HT1080 (cell line): Measurements from ENCODE around the gene ARHGEF3. TPM values are rescaled to one million over a fixed set of nuclear protein-coding genes. Genes with fewer than 3 reads are reported as not detected.
"Not testable (repeated sequence)": the region's sequence is repeated elsewhere in the genome, so short reads cannot be mapped to it uniquely, and the experiment has no call there.

Source experiments
- DNase-seq: peaks from one replicate; pipeline ENCODE4 v3.0.0-alpha.2; 2015; ENCODE audit warnings: low read depth
- total RNA-seq: library from RNA; depleted of rRNA; stranded (reverse); fragments of >200 nt; shearing (Covaris generic); gene quantifications from 2 replicates; pipeline ENCODE4 v1.2.3, GENCODE V29; 2014

ARHGEF3 gene
- total RNA-seq, 1 experiment from 2014 or later = 14.6 TPM

DNA sequence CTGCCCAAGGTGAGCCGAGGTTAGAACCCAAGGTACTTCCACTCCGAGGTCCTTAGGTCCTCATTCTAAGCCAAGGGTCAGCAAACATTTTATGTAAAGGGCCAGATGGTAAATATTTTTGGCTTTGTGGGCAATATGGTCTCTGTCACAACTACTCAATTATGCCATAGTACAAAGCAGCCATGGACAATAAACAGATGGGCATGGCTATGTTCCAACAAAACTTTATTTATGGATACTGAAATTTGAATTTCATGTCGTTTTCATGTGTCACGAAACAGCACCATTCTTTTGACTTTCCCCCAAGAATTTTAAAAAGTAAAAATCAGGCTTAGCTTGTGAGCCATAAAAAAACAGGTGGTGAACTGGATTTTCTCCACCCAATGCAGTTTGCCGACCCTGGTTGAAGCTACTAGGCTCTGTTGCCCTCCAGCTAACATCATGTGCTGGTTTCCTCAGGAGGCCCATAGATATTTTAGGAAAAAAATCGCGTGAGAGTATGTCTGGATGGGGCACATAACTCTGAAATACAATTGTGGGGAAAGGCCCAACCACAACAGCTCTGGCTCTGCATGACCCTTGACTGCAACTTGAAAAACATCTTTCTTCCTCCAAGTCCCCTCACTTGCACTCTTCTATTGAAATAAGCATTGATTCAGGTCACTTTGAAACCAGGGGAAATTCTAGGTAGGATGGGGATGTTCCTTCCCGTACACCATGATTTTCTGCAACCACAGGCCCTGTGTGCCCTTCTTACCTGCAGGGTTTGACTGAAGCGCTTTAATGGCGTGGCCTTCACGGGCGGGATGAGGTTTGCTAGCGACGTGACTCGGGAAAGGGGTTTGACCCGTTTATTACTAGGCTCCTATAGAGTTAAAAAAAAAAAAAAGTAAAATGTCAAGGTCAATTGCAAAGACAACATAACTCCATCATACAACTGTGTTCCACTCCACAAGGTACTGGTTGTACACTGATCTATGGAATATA, 28.5 kb downstream of the ARHGEF3 start:
- no peak for DNase-seq

DNA sequence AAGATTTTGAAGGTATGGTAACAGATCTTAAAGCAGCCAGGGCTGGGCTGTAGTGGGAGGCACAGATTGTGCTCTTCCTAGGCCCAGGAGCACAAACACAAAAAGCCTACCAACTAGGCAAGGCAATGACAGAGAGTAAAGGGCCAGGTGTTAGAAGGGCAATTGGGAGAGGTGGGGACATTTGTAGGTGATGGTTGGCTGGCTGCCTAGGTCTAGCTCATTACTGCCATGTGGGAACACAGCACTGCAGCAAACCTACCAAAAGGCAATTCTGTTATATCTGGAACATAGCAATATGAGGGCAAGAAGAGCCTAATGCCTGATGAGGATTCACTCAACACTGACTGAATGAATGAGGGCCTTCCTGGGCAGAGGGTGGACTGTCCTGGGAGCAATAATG, 30.4 kb downstream of the ARHGEF3 start:
- no peak for DNase-seq

DNA sequence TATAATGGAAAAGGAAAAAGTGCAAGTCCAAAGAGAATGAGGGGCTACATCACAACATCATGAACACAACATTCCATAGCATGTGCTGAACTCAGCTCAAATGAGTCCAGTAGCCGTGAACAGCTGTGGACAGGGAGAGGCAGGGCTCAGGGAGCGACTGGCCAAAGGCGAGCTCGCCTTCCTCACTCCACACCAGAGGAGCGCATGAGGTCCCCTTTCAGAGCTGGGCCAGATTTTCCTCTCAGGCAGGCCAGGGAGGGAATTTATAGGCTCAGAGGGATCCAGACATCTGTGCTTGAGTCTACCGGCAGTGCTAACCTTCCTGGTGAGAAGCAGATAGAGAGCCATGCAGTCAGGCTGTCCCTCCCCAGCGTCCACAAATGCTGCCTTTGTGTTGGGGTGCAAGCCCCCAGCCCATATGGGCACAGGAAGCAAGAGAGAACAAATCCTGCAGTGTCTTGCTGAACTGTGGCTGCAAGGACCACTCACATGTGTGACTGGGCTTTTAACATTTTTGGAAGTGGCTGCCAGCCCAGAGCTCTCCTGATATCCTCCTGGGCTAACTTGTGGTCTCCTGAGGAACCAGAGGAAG, 32.5 kb downstream of the ARHGEF3 start:
- no peak for DNase-seq

DNA sequence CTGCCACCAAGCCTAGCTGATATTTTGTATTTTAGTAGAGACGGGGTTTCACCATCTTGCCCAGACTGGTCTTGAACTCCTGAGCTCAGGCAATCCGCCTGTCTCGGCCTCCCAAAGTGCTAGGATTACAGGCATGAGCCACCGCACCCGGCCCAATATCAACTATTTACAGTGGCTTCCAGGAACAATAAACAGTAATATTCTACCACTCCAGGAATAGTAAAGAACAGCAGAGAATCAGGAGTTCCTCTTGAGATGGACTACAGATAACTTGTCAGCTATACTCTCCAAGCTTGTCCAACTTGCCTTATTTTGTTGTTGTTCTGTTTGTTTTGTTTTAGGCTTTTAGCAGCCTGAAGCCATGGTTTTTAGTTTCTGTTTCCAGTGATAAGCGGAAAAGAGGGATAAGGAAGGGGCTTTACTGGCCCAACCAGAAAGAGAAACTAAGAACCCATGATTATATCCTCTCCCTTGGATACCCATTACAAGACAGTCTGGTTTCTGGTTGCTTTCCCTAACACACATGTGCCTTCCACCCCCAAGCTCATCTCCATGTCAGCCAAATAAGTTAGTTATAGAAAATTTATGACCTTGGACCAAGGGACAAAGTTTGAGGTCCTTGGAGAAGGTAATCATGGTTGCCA, 36.7 kb downstream of the ARHGEF3 start:
- DNase-seq = no peak

DNA sequence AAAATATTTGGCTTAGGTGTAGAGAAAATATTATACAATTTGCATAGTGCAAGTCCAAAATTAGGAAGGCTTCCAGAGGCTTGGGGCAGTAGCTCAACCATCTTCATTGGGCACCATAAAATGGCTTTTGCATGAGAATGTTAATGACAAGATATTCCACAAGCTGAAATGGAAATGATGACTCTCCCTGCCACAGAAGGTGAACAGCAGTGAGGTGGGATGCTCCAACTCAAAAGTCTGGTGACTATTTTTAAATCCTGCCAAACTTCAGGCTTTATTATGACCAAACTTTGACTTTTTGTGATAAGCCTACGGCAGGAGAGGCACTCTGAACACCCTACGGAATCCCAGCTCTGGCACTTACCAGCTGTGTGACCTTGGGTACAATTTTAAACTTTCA, 37.6 kb downstream of the ARHGEF3 start:
- DNase-seq = no peak

DNA sequence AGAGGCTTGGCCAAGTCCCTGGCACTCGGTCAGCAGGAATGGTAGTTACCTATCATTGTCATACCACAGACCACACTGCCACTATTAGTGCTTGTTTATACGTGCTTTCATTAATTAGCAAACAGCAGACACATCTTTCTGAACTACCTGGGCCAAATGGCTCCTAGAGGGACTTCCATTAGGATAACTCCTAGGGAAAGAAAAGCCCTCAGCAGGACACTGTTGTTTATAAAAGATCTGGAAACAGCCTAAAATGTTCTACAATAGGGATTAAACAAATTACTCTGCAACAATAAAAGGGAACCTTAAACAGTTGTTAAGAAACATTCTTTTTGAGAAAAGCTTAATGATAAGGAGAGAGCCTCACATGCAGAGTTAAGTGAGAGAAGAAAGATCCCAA, 38.5 kb downstream of the ARHGEF3 start:
- DNase-seq = no peak

DNA sequence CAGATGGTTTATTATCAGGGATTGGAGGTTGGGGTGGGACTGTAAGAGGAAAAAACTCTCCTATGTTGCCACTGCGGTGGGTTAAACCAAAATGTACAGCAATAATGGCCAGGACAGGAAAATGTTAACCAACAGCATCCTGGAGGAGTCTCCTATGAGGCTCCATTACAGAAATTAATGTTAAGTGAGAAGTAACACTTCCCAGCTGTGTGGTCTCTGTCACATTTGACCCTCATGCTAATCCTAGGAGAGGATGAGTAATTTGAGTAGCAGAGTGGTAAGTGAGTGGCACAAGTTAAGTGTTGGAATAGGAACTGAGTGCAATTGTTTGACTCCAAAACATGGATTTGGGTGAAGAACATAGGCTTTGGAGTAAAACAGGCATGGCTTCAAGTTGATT, 39.0 kb downstream of the ARHGEF3 start:
- DNase-seq = no peak

DNA sequence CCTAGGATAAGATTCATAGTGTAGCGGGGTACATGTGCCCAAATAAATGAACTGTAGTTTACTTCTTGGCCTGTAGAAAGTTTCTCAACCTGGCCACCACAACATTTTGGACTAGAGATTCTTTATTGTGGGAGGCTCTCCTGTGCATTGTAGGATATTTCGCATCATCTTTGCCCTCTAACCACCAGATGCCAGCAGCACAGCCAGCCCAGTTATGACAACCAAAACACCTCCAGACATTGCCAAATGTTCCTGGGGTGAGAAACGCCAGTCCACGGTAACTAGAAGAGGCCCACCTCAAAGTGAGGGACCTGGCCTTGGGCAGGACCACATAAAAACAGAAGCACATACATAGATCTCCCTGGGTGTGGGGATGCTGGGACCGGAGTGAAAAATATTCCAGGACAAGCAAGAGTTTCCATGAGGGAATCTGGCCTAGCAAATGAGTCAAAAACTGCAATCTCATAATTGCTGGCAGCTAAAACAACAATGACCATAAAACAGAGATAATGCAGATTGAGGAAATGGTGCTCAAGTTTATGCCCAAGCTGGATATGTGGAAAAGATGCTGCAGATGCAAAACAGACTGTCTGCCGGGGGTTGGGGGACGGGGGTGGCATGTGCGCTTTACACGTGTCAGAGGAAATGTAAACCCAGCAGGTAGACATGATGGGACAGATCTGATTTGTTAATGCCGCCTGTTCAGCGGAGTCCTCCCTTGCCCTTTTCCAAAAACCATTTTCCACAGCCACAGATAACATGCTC, 39.7 kb downstream of the ARHGEF3 start:
- DNase-seq = no peak

DNA sequence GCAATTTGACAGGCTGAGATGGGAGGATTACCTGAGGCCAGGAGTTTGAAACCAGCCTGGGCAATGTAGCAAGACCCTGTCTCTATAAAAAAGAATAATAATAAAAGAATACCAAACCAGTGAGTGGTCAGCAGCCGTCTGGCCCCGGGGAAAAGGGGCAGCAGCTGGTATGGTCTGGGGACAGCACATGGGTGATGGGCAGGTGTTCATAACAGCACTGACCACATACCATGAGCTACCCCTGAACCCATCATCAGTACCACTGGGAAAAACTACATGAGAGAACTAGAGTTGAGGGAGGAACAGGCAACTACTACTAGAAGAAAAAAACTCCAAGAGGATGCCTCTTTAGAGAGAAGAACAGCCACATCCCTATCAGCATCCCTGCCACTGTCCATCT, 40.7 kb downstream of the ARHGEF3 start:
- no peak for DNase-seq

DNA sequence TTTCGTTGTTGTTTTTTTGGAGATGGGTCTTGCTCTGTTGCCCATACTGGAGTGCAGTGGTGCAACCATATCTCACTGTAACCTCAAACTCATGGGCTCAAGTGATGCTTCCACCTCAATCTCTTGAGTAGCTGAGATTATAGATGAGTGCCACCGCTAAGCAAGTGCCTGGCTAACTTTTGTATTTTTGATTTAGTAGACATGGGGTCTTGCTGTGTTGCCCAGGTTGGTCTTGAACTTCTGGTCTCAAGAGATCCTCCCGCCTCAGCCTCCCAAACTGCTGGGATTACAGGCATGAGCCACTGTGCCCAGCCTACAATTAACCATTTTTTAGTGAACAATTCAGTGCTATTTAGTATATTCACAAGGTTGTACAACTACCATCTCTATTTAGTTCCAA, 42.2 kb downstream of the ARHGEF3 start:
- no peak for DNase-seq

DNA sequence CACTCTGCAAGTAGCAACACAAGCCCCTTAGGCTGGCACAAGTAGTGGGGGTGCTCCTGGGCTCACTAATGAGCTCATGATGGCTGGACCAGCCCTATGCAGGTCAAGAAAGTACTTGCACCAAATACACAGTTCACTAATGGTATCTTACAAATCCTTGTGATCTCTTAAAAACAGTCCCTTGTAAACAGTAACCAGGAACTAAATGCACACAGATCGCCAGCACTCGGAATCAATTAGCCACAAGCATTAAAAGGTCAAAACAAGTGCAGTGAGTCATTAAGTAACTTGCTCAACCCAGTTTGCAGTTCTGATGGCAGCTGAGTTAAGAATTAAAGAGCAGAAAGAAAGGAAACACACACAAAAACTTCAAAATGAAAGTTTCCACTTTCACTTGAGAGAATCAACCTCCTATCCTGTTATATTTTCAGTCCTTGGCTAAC, 43.2 kb downstream of the ARHGEF3 start:
- peak; percentile 74 for DNase-seq

DNA sequence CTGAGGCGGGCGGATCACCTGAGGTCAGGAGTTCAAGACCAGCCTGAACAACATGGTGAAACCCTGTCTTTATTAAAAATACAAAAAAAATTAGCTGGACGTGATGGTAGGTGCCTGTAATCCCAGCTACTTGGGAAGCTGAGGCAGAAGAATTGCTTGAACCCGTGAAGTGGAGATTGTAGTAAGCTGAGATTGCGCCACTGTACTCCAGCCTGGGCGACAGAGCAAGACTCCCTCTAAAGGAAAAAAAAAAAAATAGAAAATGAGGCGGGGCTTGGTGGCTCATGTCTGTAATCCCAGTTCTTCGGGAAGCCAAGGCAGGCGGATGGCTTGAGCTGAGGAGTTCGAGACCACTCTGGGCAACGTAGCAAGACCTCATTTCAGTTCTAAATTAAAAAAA, 43.7 kb downstream of the ARHGEF3 start:
- not testable (repeated sequence) for DNase-seq

DNA sequence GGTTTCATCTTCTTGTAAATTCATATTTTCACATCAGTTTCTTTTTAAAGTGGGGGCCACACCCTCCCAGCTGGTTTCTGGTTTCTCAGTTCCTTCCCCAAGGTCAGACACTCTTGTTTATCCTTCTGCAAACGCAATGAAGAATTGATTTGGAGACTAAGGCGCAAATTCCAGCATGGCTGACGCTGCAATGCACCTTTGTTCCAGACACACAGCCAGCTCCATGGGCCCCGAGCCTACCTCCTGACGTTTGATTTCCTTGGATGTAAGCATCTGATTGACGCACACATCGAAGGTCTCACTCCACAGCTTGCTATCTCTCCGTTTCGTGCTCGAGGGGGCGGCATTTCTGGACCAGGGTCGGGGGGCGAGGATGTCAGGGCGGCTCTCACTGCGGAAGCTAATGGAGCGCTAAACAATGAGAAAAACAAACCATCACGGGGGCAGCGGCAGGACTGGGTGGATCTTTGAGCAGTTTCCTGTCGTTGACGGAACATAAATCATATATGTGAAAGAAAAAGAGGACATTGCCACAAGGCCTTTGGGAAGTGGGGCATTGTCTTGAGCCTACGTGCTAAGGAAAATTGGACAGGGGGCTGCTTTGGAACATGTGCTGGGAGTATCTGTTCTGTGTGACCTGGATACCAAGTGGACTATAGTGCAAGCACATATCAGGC, 46.9 kb downstream of the ARHGEF3 start:
- no peak for DNase-seq

DNA sequence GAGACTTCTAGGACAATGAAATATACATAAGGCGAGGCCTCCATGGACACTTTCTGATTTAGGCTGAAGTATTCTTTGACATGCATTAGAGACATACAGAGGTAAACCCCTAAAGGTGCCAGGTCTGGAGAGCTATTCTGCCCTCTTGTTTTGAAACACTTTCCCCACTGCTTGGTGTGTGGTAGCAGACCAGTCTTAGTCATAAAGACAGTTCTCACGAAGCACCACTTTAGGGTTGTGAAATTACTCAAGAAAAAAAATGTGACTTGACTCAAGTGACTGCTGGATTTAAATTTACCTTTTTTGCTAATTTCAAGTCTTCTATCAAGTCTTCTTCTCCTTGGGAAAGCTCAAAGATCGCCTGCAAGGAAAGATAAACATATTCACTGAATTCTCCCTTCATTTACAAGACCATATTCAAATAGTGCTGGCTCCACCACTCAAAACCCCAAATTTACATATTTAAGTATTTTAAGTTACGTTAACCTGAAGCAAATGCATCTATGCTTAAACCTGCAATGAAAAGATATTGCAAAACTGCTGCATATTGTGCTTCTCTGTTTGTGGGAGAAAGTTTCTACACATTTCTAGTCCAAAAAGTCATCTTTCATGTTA, 48.4 kb downstream of the ARHGEF3 start:
- DNase-seq = no peak

DNA sequence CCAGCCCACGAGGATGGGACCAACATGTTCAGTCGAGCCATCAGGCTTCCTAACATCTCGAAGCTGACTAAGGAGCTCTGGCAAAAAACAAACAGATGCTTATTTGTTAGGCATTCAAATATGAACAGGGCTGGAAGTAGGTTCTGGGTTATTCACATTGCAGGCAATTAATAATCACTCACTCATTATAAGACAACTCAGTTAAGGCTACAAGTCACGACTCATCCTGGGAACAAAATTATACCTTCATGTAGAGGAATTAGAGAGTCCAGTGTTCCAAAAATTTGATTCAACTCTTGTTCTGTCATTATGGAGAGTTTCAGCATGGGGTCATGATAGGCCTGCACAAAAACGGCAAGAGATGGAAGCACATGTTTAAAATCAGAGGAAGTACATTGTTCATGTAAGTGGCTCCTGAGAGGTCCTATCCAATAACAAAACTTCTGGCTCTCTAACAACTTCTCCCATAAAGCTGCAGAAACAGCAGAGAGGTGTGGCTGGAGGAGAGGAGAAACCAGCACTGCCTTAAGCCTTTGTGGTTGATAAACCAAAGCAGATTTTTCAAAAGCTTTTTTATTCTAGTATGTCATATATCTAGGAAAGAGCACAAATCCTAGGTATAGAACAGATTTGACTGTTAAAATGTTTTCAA, 50.6 kb downstream of the ARHGEF3 start:
- no peak for DNase-seq

DNA sequence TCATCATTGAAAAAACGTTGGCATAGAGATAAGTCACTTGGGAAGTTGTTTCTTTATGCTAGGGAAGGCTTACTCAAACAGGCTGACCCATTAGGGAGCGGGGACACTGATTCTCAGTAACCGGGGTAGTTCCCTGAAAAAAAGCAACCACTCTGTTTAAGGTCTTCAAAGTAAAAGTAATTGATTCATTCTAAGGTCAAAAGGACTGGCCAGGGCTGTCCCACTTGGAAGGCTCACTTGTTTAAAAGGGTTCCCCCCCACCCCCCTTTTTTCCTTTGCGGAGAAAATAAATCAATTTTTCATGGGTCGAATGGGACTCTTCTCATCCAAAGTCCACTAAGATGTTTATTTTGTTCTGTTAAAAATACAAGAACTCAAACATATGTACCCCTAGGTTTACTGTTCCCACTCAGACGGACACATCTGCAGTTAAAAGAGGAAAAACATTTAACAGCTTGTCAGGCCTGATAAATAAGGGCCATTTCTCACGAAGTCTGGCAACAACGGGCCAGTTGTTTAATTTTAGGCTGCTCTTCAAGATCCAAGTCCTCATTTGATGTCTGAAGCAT, 53.0 kb downstream of the ARHGEF3 start:
- DNase-seq = no peak

DNA sequence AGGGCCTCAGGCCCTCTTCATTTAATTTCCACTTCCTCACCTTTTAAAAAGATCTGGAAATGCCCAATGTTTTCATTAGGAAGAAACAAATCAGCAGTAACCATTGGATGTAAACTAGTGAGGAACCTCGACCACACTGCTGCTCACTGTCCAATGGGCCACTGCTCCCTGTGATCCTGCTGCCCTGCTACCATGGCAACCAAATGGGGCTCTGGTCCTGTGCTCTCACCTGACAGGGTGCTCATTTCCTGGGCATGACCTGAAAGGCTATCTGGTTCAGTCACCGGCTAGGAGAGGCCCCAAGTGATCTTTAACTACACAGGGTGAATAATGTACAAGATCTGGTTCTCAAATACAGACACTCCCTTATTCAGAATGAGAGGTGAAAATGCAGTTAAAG, 54.6 kb downstream of the ARHGEF3 start:
- no peak for DNase-seq

DNA sequence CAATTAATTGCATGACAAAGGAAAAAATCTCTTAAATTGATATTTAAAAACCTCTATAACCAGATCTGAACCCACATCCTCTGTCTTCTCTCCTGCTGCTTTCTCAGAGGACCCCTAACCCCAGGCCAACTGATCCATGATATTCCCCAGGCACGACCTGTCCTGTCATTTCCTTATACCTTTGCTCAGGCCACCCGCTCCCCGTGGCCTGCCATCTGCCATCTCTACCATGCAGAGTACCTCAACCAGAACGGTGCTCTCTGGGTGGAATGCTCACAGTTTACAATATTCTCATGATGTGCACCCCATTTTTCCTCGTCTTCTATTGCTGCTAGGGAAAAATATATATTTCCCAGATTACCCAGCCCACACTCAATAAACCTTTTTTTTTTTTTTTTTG, 57.7 kb downstream of the ARHGEF3 start:
- DNase-seq = no peak

DNA sequence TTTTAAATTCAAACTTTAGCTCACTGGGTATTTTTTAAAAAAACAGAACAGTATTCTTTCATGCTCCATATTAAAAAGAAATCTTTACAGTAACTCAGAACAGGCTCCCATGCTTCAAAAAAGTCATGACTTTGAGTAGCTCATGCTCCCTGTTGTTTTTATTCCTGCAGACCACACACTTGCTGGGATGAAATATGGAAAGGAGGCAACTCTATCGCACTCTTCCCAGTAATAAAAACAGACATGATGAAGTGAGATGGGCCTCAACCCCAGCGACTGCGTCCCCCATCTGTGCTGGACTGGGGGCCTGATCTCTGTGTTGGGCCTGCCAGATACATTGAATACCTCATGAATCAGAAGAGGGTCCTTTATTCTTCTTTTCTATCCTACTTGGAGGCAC, 58.9 kb downstream of the ARHGEF3 start:
- DNase-seq = no peak

DNA sequence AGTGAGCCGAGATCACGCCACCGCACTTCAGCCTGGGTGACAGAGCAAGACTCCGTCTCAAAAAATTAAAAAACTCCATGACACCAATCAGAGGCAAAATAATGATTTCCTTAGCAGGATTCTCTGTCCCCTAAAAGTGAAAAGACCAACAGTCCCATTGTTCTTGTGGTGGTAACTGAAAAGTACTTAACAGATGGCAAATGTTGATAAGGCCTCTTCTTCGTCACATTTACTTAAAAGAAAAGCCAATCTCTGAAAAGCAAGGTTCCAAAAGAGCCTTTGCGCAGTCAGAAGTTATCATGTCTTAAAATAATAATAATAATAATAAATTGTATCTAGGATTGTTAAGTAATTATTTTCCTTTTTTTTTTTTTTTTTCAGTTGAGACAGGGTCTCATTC, 62.7 kb downstream of the ARHGEF3 start:
- DNase-seq = no peak
